Transverse colon (tissue), 4 donors: ENCODE results near the gene FABP2.
A peak's percentile ranks its signal among the peaks of the same experiment; 100 is the strongest.

ENCODE experiments used
- CTCF ChIP-seq, 5 experiments: fragments of 200-600 bp in 3 of 5; fragments of 450-650 bp in 2 of 5; sonication (generic) in 3 of 5; IDR thresholded peaks; 1 replicate in 2 of 5; 2 replicates in 3 of 5; pipeline ENCODE4 v1.5.1; 2016 to 2017; ENCODE audit warnings: antibody characterized with exemption in 5 of 5, inconsistent platforms in 3 of 5, mild to moderate bottlenecking in 2 of 5, moderate library complexity in 1 of 5
- EP300 ChIP-seq: sonication (generic); formaldehyde crosslinking; IDR thresholded peaks from one replicate; pipeline ENCODE4 v1.6.1; 2017; ENCODE audit warnings: antibody characterized with exemption, low read depth
- POLR2A ChIP-seq: fragments of 450-650 bp; IDR thresholded peaks from one replicate; pipeline ENCODE4 v1.6.1; 2016; ENCODE audit warnings: antibody characterized with exemption, mild to moderate bottlenecking, moderate library complexity
- POLR2AphosphoS5 ChIP-seq, 3 donors: sonication (generic); formaldehyde crosslinking; IDR thresholded peaks; one replicate each; pipeline ENCODE4 v1.6.1; 2016; ENCODE audit warnings: antibody characterized with exemption in 3 of 3

GRCh38 chr4:119314356-119314755 lies 7.6 kb downstream of the FABP2 start:
- TF ChIP-seq CTCF (IDR thresholded peaks at IDR 0.05) (peak; percentile 29 to 39 (median 37)), POLR2A (no peak), POLR2AphosphoS5 (IDR thresholded peaks at IDR 0.05) (no peak), EP300 (no peak)
